Measurements from ENCODE around the gene ITGA11. TPM values are rescaled to one million over a fixed set of nuclear protein-coding genes. Genes with fewer than 3 reads are reported as not detected.

The ITGA11 gene
- total RNA-seq, 1 donor from 2014 or later, result 7.0 TPM

DNA sequence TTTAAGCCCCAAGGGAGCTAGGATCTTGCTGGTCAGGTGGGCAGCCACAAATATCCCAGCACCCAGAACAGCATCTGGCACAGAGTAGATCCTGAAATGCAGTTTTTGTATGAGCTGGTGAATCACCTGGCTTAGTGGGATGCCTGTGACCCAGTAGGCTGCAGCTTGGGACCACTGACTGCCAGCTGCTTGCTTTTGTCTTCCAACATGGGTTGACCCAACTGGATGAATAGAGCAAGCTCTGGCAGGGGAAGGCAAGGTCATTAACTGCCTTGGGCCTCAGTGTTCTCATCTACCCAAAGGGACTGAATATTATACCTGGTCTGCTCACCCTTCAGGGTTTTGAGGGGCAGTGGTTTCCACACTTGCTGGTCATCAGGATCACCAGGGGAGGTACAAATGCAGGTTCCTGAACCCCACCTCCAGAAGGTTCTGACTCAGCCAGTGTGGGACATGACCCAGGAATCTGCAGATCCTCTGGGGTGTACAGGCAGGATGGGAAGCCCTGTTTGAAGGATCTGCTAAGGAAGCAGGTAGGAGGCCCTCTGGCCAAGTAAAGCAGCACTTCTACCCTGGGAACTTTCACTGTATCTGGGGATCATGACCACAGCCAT is 55.4 kb downstream of the ITGA11 start:
- no peaks in the 10 kb centered on the region for H3K27me3 ChIP-seq (ENCODE audit: control insufficient read depth, insufficient read depth, low read length)
- no peak overlapping the region for H3K4me3 ChIP-seq (ENCODE audit: low read depth, low read length)
- H3K36me3 ChIP-seq (ENCODE audit: control insufficient read depth, insufficient read depth, low read length), result no peaks in the 10 kb centered on the region
- TF ChIP-seq, protein P1, sequence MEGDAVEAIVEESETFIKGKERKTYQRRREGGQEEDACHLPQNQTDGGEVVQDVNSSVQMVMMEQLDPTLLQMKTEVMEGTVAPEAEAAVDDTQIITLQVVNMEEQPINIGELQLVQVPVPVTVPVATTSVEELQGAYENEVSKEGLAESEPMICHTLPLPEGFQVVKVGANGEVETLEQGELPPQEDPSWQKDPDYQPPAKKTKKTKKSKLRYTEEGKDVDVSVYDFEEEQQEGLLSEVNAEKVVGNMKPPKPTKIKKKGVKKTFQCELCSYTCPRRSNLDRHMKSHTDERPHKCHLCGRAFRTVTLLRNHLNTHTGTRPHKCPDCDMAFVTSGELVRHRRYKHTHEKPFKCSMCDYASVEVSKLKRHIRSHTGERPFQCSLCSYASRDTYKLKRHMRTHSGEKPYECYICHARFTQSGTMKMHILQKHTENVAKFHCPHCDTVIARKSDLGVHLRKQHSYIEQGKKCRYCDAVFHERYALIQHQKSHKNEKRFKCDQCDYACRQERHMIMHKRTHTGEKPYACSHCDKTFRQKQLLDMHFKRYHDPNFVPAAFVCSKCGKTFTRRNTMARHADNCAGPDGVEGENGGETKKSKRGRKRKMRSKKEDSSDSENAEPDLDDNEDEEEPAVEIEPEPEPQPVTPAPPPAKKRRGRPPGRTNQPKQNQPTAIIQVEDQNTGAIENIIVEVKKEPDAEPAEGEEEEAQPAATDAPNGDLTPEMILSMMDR (IDR thresholded peaks at IDR 0.05; ENCODE audit: insufficient read depth, low read length, poor library complexity, severe bottlenecking), result no peak
- no peak for DNase-seq (ENCODE audit: low read depth)

DNA sequence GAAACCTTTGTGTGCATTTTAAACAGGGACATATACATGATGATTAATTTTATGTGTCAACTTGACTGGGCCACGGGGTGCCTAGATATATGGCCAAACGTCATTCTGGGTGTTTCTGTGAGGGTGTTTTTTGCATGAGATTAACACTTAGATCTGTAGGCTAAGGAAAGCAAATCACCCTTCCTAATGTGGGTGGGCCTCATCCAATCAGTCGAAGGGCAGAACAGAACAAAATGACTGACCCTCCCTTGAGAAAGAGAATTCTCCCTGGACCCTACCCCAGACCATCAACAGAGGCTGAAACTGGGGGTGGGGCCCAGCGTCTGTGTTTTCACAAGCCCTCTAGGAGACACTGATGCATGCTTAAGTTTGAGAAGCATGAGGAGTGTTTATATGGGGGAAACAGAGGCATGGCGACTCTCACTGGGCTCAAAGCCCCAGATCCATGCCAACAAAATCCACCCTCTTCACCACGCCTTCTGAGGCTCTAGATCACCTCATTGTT is 56.2 kb downstream of the ITGA11 start:
- TF ChIP-seq, protein P1 (IDR thresholded peaks at IDR 0.05; ENCODE audit: insufficient read depth, low read length, poor library complexity, severe bottlenecking), result no peak
- no peaks in the 10 kb centered on the region for H3K36me3 ChIP-seq (ENCODE audit: control insufficient read depth, insufficient read depth, low read length)
- no peak for DNase-seq (ENCODE audit: low read depth)
- no peak overlapping the region for H3K4me3 ChIP-seq (ENCODE audit: low read depth, low read length)
- H3K27me3 ChIP-seq (ENCODE audit: control insufficient read depth, insufficient read depth, low read length), result no peaks in the 10 kb centered on the region

DNA sequence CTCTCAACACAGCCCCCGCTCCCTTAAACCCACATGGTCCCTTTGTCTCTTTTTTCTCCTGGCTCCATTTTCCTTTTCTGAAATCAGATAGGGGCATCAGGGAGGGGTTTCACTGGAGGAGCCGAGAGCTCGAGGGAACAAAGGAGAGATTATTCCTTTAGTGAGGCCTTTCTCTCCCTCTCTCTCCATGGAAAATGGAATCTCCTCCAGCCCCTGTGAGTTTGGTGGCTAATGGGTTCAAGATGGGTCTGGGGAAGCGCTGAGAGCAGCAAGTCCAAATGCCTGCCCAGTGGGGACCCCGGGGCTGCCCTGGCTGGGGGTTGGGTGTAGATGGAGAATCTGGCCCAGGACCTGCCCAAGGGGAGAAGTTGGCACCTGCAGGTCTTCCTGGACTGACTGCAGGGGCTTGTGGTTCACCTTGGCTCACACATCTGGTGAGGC is 56.8 kb downstream of the ITGA11 start:
- no peaks in the 10 kb centered on the region for H3K27me3 ChIP-seq (ENCODE audit: control insufficient read depth, insufficient read depth, low read length)
- no peaks in the 10 kb centered on the region for H3K36me3 ChIP-seq (ENCODE audit: control insufficient read depth, insufficient read depth, low read length)

DNA sequence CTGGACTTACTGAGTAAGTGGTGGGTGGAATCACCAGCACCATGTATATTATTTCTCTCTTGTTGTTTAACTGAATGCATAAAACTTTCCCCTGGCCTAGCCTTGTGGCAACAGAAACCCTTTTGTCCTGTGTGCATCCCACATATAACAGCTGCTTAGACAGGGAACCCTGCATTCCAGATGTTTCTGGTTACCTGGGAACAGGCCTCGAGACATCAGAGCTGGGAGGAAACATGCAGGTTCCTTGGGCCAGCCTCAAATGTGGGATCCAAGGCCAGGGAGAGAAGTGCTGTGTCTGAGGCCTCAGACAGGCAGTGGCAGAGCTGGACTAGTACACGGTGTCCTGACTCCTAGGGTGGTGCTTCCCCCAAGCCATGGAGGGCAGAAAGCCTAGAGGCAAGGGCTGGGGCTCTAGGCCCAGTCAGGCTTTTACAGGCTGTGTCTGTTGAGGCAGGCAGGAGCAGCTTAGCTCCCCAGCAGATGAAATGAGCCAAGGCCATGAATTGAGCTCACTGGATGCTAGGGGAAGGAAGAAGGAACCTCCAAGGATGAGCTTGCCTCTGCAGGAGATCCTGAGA is 57.7 kb downstream of the ITGA11 start:
- H3K36me3 ChIP-seq (ENCODE audit: control insufficient read depth, insufficient read depth, low read length), result no peaks in the 10 kb centered on the region
- TF ChIP-seq, protein P1 (IDR thresholded peaks at IDR 0.05; ENCODE audit: insufficient read depth, low read length, poor library complexity, severe bottlenecking), result no peak
- H3K4me3 ChIP-seq (ENCODE audit: low read depth, low read length), result no peak overlapping the region
- no peak for DNase-seq (ENCODE audit: low read depth)
- no peaks in the 10 kb centered on the region for H3K27me3 ChIP-seq (ENCODE audit: control insufficient read depth, insufficient read depth, low read length)

More for the DNA sequence above, 56.8 kb downstream of the ITGA11 start:
- TF ChIP-seq, protein P1 (IDR thresholded peaks at IDR 0.05; ENCODE audit: insufficient read depth, low read length, poor library complexity, severe bottlenecking), result no peak
- no peak for DNase-seq (ENCODE audit: low read depth)
- H3K4me3 ChIP-seq (ENCODE audit: low read depth, low read length), result no peak overlapping the region

DNA sequence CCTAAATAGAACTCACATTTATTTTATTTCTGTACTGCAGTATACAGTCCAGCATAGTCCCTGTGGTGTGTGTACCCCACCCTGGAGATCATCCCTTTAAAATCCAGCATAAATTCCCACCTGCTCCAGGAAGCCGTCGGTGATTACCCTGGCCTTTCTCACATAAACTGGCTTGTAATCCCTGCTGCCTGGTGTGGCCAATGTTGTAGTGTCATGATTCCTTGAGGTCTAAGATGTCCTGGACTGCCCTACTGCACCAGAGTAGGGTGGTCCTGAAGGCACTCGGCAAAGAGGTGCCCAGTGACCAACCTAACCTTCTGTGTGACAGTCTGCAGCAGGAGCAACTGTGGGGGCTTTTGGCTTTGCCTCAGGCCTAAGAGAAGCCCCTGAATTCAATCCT is 58.9 kb downstream of the ITGA11 start:
- H3K27me3 ChIP-seq (ENCODE audit: control insufficient read depth, insufficient read depth, low read length), result no peaks in the 10 kb centered on the region

More for the DNA sequence above, 58.9 kb downstream of the ITGA11 start:
- no peak overlapping the region for H3K4me3 ChIP-seq (ENCODE audit: low read depth, low read length)
- TF ChIP-seq, protein P1 (IDR thresholded peaks at IDR 0.05; ENCODE audit: insufficient read depth, low read length, poor library complexity, severe bottlenecking), result no peak
- no peak for DNase-seq (ENCODE audit: low read depth)
- no peaks in the 10 kb centered on the region for H3K36me3 ChIP-seq (ENCODE audit: control insufficient read depth, insufficient read depth, low read length)
